ENCODE data around the gene CAPS2. TPM values are rescaled to one million over a fixed set of nuclear protein-coding genes. Genes with fewer than 3 reads are reported as not detected.

CAPS2 gene
- total and polyA plus RNA-seq, 9 donors = 7.5 to 27.9 (median 16.3) TPM

DNA sequence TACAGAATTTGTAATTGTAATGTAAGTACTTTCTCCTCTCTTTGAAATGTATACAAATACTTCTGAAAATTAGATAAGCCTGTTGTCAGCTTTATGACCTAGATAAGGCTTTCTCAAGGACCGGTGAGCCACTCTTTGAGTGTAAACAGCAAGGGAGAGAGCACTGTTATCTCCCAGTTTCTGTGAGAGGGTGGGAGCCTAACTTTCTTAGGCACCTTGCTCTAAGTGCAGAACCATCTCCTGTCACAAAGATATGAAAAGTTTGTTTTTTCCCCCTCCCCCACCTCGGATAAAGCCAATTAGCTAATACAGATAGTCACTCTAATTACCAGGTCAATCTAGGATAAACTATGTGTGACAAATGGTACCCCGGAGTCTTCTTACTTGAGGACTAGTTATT lies 35.8 kb downstream of the CAPS2 start:
- DNase-seq = no peak
- no peaks in the 10 kb centered on the region for H3K36me3 ChIP-seq
- H3K9me3 ChIP-seq = no peaks in the 10 kb centered on the region
- H3K27me3 ChIP-seq = no peaks in the 10 kb centered on the region
- intact Hi-C loops (cut with DNase I) = no loop called here
- no peaks in the 10 kb centered on the region for H3K4me1 ChIP-seq (ENCODE audit: insufficient read depth)
- H3K4me3 ChIP-seq = no peak overlapping the region
- WGBS, 3 donors = 13 to 26% (median 17%) methylated on average over 3 of the region's 3 CpGs
- H3K27ac ChIP-seq = no peak overlapping the region
- TF ChIP-seq EP300 (IDR thresholded peaks at IDR 0.05) = no peak
- TF ChIP-seq, protein P1, sequence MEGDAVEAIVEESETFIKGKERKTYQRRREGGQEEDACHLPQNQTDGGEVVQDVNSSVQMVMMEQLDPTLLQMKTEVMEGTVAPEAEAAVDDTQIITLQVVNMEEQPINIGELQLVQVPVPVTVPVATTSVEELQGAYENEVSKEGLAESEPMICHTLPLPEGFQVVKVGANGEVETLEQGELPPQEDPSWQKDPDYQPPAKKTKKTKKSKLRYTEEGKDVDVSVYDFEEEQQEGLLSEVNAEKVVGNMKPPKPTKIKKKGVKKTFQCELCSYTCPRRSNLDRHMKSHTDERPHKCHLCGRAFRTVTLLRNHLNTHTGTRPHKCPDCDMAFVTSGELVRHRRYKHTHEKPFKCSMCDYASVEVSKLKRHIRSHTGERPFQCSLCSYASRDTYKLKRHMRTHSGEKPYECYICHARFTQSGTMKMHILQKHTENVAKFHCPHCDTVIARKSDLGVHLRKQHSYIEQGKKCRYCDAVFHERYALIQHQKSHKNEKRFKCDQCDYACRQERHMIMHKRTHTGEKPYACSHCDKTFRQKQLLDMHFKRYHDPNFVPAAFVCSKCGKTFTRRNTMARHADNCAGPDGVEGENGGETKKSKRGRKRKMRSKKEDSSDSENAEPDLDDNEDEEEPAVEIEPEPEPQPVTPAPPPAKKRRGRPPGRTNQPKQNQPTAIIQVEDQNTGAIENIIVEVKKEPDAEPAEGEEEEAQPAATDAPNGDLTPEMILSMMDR (IDR thresholded peaks at IDR 0.05) = no peak
- no peak for TF ChIP-seq POLR2A (IDR thresholded peaks at IDR 0.05)

DNA sequence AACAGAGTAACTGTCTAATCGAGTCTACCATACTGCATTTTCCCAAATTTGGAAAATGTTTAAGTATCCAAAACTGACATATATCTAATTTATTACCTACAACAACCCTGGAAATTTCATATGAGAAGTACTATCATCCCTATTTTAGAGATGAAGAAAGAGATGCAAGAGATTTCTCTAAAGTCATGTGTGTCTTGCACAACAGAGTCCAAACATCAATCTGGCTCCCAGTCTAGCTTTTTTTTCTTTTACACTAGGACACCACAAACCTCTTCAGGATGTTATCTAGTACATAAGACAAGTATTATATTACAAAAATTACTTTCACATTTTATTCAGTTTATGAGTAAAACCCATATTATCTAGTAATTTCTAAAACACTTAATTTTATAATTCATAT lies 39.1 kb downstream of the CAPS2 start:
- Histone ChIP-seq H3K36me3 (no peaks in the 10 kb centered on the region), H3K4me3 (no peak overlapping the region), H3K27me3 (no peaks in the 10 kb centered on the region), H3K9me3 (no peaks in the 10 kb centered on the region), H3K27ac (no peak overlapping the region), H3K4me1 (ENCODE audit: insufficient read depth) (no peaks in the 10 kb centered on the region)
- no peak for DNase-seq
- TF ChIP-seq, protein P1 (IDR thresholded peaks at IDR 0.05) = no peak
- no peak for TF ChIP-seq POLR2A (IDR thresholded peaks at IDR 0.05)
- no peak for TF ChIP-seq EP300 (IDR thresholded peaks at IDR 0.05)
- WGBS, 3 donors = 90 to 92% (median 92%) methylated on average over 1 of the region's 1 CpG
- intact Hi-C loops (cut with DNase I) = no loop called here

DNA sequence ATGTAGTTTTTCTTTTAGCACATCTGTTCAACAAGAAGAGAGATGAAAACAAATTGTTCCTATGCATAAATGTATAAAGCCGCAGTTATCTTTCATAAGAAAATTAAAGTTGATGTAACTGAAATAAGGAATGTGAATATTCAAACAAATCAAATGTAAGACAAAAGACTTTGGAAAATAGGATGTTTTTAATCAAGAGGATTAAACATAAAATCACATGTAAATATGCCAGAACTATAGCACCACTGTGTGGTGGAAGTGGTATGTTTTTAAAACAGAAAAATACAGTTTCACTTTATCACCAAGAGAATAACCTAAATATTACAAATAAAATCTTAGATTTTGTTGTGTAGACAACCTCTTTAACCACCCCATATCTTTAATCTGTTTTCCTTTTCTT lies 40.4 kb downstream of the CAPS2 start:
- DNase-seq = no peak
- H3K4me1 ChIP-seq (ENCODE audit: insufficient read depth) = no peaks in the 10 kb centered on the region
- H3K4me3 ChIP-seq = no peak overlapping the region
- 9 to 26% (median 15%) methylated on average over 1 of the region's 1 CpG for WGBS, 3 donors
- H3K9me3 ChIP-seq = no peaks in the 10 kb centered on the region
- TF ChIP-seq POLR2A (IDR thresholded peaks at IDR 0.05) (no peak), EP300 (IDR thresholded peaks at IDR 0.05) (no peak)
- TF ChIP-seq, protein P1 (IDR thresholded peaks at IDR 0.05) = no peak
- intact Hi-C loops (cut with DNase I) = no loop called here
- H3K27me3 ChIP-seq = no peaks in the 10 kb centered on the region
- H3K36me3 ChIP-seq = no peaks in the 10 kb centered on the region
- H3K27ac ChIP-seq = no peak overlapping the region

DNA sequence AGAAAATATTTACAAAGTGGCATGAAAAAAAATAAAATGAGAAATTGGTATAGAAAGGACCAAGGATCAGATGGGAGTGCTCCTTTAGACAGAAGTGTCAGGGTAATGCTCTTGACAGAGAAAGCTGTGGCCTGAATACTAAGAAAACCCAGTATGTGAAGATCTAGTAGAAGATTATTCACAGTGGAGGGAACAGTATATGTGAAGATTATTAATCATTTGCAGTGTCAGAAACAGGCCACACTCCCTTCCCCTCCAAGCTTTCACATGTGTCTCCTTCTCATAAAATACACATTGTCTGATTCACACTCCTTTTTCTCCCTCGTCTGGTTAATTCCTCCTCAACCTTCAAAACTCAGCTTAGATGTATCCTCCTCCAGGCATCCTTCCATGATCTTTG lies 41.3 kb downstream of the CAPS2 start:
- 53 to 64% (median 63%) methylated on average over 1 of the region's 1 CpG for WGBS, 3 donors
- H3K9me3 ChIP-seq = no peaks in the 10 kb centered on the region

More for the DNA sequence above, 41.3 kb downstream of the CAPS2 start:
- Histone ChIP-seq H3K27ac (no peak overlapping the region), H3K4me3 (no peak overlapping the region), H3K36me3 (no peaks in the 10 kb centered on the region), H3K27me3 (no peaks in the 10 kb centered on the region), H3K4me1 (ENCODE audit: insufficient read depth) (no peaks in the 10 kb centered on the region)
- intact Hi-C loops (cut with DNase I) = no loop called here
- TF ChIP-seq, protein P1 (IDR thresholded peaks at IDR 0.05) = no peak
- DNase-seq = no peak
